Measurements from ENCODE around the gene ZSWIM7. TPM values are rescaled to one million over a fixed set of nuclear protein-coding genes. Genes with fewer than 3 reads are reported as not detected.
"Not testable (repeated sequence)": the region's sequence is repeated elsewhere in the genome, so short reads cannot be mapped to it uniquely, and the experiment has no call there.

The ZSWIM7 gene
- total RNA-seq, 1 experiment from 2014 or later = 17.2 TPM

GRCh38 chr17:15943971-15944758 lies 55.3 kb downstream of the ZSWIM7 start:
- in situ Hi-C loops (cut with HindIII; ENCODE audit: low sequenced_read_pairs) = no loop called here
- DNase-seq (ENCODE audit: low spot score) = no peak

GRCh38 chr17:15942207-15942833 lies 57.2 kb downstream of the ZSWIM7 start:
- DNase-seq (ENCODE audit: low spot score) = no peak
- in situ Hi-C loops (cut with HindIII; ENCODE audit: low sequenced_read_pairs) = no loop called here

- no peak for DNase-seq (ENCODE audit: low spot score)
- in situ Hi-C loops (cut with HindIII; ENCODE audit: low sequenced_read_pairs) = no loop called here
These were observed 57.7 kb downstream of the ZSWIM7 start for GRCh38 chr17:15941781-15942180.

GRCh38 chr17:15936481-15936880 lies 63.0 kb downstream of the ZSWIM7 start:
- DNase-seq (ENCODE audit: low spot score); in situ Hi-C loops (cut with HindIII; ENCODE audit: low sequenced_read_pairs): not testable (repeated sequence)

GRCh38 chr17:15935891-15936290 lies 63.6 kb downstream of the ZSWIM7 start:
- no peak for DNase-seq (ENCODE audit: low spot score)
- in situ Hi-C loops (cut with HindIII; ENCODE audit: low sequenced_read_pairs) = no loop called here

GRCh38 chr17:15934866-15935265 lies 64.6 kb downstream of the ZSWIM7 start:
- no peak for DNase-seq (ENCODE audit: low spot score)
- in situ Hi-C loops (cut with HindIII; ENCODE audit: low sequenced_read_pairs) = no loop called here

- in situ Hi-C loops (cut with HindIII; ENCODE audit: low sequenced_read_pairs) = no loop called here
These were observed 68.1 kb downstream of the ZSWIM7 start for GRCh38 chr17:15931394-15931793.

GRCh38 chr17:15930426-15930825 lies 69.1 kb downstream of the ZSWIM7 start:
- in situ Hi-C loops (cut with HindIII; ENCODE audit: low sequenced_read_pairs) = no loop called here
- no peak for DNase-seq (ENCODE audit: low spot score)

More at GRCh38 chr17:15931394-15931793, 68.1 kb downstream of the ZSWIM7 start:
- DNase-seq (ENCODE audit: low spot score) = no peak

- in situ Hi-C loops (cut with HindIII; ENCODE audit: low sequenced_read_pairs) = no loop called here
- DNase-seq (ENCODE audit: low spot score) = no peak
These were observed 69.6 kb downstream of the ZSWIM7 start for GRCh38 chr17:15929941-15930340.

- in situ Hi-C loops (cut with HindIII; ENCODE audit: low sequenced_read_pairs) = no loop called here
- no peak for DNase-seq (ENCODE audit: low spot score)
These were observed 71.2 kb downstream of the ZSWIM7 start for GRCh38 chr17:15928286-15928785.

Other genes with a start within 250 kb of the ZSWIM7 start
- gene ADORA2B, start 54.6 kb downstream of the ZSWIM7 start, total RNA-seq (2014; rRNA removed; shearing (Covaris generic)) = 23.7 and 30.5 TPM in 2 replicates
- gene TTC19, start 120 bp upstream of the ZSWIM7 start, total RNA-seq (2014; rRNA removed; shearing (Covaris generic)) = 27.4 and 35.9 TPM in 2 replicates
- 58.9 and 61.2 TPM in 2 replicates for gene NCOR1, start 215.8 kb upstream of the ZSWIM7 start, total RNA-seq (2014; rRNA removed; shearing (Covaris generic))
- 11.0 and 29.6 TPM in 2 replicates for gene PIGL, start 217.5 kb upstream of the ZSWIM7 start, total RNA-seq (2014; rRNA removed; shearing (Covaris generic))